Activated T-helper 1 cell treated with anti-CD3 and anti-CD28 coated beads, Interleukin-2, amount 50 U/mL, for 16 hours (primary cell): ENCODE results near the gene SLAMF7.

ENCODE experiments used
- DNase-seq, 2 donors: peaks; one replicate each; pipeline ENCODE4 v3.0.0-alpha.2; 2020; ENCODE audit warnings: low read depth in 1 of 2, low spot score in 1 of 2

The SLAMF7 gene

DNA sequence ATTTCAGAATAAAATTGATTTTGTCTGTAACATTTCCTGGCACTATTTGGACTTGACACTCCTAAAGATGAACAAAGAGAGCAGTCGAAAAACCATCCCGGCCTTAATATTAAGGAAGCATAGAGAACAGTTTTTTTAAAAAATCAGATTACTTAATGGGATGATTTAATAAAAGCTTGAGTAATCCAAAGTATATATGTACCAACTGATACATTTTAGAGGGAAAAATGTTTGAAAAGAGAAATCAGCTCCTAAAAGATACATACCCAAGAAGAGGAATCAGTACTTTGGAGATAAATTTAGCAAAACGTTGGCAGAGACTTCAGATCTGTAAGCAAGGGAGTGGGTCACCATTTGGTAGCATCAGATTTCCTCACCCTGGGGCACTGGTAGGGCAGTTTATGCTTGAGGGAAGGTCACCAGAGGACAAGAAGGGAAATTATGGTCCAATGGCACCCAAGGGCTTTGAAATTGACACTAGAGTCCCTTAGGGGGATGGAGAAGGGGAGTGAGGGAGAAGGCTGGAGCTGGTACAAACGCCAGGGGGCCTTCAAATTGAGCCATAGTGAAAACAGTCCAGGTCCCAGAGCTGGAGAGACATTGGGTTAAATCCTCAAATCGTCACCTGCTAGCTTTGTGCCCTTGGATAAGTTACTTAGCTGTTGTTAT, 5.9 kb downstream of the SLAMF7 start:
- no peak for DNase-seq

DNA sequence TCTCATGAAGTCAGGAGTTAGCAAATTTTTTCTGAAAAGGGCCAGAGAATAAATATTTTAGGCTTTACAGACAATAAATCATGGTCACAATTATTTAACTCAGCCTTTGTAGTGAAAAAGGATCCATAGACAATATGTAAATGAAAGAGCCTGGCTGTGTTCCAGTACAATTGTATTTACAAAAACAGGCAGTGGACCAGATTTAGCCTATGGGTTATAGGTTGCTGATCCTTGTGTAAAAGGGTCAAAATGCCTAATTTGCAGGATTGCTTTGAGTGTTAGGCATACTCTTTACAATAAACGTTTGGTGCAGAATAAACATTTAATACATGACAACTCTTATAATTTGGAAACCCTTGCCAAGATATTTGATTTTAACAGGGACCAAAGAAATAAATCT, 6.5 kb downstream of the SLAMF7 start:
- no peak for DNase-seq

DNA sequence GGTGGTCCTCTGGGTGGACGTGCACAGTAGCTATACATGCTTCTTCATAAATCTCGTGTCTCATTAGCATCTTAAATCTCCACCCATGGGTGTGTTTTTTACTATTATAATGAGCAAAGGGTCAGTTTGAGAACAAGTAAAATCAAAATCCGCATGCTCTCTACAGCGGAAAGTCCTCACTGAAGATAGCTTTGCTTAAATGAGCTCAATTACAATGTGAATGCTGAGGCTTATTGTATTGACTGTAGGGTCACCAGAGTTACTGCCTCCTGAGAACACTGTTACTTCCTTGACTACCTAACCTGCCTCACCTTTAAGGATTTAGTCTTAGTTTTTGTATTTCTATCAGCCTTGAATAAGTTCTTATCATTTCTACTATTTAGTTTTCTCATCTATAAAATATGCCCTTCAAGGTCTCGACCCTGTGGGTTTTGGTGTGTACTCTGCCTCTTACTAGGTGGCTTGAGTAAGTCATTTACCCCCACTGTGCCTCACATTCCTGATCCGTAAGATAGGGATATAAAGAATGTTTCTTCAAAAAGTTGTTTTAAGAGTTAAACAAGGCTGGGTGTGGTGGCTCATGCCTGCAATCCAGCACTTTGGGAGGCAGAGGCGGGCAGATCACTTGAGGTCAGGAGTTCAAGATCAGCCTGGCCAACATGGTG, 7.9 kb downstream of the SLAMF7 start:
- no peak for DNase-seq

DNA sequence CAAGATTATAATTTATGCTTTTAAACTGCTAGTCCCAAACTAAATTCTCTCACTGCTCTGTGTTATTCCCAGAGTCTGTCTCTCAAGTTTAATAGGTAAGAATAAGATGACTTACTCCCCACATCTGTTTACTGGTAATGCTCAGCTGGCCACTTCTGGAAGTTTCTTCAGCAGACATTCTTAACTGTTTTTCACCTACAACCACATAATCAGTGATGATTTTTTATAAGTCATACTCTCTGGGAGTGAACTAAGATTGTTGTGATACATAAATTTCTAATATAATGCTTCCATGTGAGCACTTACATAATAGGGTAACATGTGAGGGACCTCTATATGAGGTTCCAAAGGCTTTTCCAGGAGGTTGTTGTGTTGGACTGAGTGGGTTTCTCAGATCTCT, 8.7 kb downstream of the SLAMF7 start:
- DNase-seq = no peak

DNA sequence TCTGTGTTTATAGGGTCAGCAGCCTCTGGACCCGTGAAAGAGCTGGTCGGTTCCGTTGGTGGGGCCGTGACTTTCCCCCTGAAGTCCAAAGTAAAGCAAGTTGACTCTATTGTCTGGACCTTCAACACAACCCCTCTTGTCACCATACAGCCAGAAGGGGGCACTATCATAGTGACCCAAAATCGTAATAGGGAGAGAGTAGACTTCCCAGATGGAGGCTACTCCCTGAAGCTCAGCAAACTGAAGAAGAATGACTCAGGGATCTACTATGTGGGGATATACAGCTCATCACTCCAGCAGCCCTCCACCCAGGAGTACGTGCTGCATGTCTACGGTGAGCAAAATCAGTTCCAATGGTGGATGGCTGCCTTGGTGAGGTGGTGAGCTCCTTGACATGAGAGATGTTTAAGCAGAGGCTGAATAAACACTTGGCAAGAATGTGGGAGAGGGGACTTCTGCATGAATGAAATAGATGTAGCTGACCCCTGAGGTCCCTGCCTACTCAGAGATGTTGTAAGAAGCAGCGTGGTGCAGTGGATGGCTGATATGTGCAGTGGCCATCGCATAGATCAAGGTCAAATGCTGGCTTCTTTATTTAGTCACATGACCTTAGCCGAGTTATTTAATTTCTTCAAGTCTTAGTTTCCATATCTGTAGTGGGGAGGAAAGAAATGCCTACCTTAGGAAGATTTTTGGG, 9.3 kb downstream of the SLAMF7 start:
- DNase-seq = no peak

DNA sequence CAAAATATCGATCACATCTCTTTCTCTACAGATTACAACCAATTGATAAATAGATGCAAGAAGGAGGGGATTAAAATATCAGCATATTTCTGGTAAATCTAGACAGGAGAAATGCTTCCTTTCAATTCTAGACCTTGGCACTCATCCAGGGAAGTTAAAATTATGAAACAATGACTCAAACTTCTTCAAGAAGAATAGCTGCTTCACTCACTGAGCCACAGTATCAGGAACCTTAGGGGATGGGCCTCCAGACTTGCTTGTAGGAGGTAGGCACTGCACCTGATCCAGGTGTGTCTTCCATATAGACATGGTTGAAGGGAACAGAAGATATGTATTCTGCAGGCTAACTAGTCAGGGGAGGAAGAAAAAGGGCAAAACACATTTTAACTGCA, 9.8 kb downstream of the SLAMF7 start:
- DNase-seq = no peak

DNA sequence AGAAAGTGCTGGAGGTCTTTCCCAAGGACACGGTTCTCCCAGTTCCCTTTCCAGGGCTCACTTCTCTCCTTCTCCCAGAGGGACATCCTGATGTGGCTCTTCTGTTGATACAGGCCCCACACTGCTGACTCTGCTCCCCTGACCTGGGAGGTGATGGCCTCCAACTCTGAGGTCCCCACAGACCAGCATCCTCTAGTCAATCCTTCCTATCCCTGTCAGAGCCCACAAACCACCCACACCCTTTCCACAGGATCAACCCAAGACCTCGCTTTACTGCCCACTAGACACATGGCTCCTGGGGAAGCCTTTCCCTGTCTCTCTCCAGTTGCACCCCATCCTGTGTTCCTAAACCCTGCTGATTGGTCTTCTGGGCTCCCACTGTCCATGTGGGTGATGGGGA, 11.6 kb downstream of the SLAMF7 start:
- no peak for DNase-seq

DNA sequence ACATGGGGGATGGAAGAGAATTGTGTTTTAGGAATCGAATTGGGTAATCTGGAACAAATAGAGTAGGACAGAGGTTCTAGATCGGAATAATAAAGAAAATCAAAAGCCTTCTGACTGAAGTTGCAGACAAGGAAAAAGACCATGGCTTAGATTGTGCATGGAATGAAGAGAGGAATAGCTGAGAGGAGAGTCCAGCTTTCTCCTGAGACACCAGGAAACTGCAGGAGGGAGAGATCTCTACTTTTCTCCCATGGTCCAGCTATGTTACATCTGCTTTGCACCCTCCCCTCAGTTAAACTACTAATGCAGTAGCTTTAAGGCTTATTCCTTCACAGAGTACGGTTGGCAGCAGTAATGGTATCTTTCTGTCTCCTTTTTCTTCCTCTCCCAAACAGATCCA, 13.4 kb downstream of the SLAMF7 start:
- DNase-seq = no peak

DNA sequence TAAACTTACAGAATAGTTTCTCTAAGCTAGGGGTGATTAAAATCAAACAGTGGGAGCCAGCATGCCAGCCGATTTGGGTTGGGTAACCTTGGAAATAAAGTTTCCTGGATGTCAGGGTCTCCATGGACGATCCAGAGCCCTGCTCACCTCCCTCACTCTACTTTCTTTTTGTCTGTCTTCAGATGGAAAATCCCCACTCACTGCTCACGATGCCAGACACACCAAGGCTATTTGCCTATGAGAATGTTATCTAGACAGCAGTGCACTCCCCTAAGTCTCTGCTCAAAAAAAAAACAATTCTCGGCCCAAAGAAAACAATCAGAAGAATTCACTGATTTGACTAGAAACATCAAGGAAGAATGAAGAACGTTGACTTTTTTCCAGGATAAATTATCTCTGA, 13.9 kb downstream of the SLAMF7 start:
- DNase-seq = no peak

DNA sequence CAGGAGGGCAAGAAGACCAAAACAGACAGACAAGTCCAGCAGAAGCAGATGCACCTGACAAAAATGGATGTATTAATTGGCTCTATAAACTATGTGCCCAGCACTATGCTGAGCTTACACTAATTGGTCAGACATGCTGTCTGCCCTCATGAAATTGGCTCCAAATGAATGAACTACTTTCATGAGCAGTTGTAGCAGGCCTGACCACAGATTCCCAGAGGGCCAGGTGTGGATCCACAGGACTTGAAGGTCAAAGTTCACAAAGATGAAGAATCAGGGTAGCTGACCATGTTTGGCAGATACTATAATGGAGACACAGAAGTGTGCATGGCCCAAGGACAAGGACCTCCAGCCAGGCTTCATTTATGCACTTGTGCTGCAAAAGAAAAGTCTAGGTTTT, 14.5 kb downstream of the SLAMF7 start:
- no peak for DNase-seq

DNA sequence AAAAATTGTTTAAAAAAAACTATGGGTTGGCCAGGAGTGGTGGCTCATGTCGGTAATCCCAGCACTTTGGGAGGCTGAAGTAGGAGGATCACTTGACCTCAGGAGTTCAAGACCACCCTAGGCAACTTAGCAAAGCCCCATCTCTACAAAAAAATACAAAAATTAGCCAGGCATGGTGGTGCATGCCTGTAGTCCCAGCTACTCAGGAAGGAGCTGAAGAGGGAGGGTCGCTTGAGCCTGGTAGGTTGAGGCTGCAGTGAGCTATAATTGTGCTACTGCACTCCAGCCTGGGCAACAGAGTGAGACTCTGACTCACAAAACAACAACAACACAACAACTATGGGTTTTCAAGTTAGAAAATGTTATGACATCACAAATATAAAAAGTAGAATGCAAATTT, 16.4 kb downstream of the SLAMF7 start:
- DNase-seq = no peak

DNA sequence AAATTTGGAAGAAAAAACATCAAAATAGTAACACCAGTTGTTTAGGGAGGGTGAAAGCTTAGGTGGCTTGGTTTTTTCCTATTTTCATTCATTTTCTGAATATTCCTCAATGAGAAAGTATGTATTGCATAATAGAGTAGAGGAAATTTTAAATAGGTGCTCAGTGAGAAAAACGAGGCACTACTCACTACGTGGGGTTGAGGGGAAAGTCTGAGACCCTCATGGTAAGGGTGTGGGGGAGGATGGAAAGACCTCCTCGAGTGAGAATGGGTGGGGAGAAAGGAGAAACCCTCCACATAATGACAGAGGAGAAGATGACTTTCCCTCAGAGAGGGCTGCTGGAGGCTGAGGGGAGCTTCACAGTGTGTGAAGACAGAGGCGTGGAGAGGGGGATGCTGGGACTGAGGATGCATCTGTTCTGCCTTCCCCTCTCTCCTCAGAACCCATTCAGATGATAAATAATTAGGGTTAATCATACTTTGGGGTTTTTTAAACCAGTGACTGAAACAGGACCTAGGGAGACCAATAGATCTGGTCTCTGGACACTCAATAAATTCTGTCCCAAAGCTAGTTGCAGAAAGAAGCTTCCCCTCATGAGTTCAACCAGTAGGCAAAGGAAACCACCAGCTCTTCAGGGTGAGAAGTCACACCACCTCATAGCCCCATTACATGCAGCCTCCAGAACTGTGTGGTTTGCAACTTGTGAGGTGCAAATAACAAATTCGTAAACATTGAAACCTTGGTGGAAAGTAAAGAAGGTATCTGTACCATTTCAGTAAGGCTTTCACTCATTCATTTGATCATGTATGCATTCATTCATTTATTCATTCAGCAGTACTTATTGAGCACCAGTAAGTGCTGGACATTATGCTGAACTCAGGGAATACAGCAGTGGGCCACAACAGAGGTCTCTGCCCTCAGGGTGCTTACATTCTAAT, 17.1 kb downstream of the SLAMF7 start:
- DNase-seq = no peak

DNA sequence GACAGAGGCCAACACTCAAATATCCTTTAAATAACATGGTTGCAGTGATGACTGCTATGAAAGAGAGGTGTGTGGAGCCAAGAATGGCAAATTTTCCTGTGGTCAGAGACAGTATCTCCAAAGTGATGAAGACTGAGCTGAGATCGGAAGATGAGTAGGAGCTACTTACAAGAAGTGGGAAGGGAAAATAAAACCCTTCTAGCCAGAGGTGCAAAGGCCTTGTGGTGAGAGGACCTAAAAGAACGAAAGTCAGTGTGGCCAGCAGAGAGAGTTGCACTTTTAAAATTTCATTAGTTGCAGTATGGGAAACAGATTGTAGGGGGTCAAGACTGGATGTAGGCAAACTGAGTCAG, 17.8 kb downstream of the SLAMF7 start:
- DNase-seq = no peak

DNA sequence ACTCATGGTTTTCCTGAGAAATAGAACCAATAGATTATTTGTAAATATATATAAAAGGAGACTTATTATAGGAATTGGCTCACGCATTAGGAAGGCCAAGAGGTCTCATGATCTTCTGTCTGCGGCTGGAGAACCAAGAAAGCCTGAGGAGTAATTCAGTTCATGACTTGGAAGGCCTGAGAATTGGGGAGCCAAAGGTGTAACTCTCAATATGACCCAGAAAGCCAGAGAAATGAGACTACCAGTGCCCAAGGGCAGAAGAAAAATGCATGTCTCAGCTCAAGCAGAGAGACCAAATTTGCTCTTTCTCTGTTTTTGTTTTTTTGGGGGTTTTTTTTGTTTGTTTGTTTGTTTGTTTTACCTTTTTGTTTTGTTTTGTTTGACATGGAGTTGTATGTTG, 19.5 kb downstream of the SLAMF7 start:
- DNase-seq = no peak

DNA sequence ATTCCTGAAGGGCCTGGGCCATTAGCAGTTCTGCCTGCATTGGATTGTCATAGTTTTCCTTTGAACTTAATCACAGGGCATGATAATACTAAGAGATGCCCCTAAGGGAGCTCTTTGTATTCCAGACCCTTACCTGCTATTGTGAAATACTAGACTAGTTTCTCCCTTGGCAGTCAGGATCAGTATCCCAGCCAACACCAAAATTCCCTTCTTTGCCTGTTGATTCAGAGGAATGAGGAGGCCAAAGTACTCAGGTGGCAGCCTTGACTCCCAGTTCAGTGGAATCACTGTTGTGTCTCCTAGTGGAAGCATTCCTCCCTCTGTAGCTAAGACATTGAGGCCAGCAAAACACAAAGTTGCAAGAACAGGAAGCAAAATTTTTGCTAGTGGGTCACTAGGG, 20.7 kb downstream of the SLAMF7 start:
- no peak for DNase-seq

DNA sequence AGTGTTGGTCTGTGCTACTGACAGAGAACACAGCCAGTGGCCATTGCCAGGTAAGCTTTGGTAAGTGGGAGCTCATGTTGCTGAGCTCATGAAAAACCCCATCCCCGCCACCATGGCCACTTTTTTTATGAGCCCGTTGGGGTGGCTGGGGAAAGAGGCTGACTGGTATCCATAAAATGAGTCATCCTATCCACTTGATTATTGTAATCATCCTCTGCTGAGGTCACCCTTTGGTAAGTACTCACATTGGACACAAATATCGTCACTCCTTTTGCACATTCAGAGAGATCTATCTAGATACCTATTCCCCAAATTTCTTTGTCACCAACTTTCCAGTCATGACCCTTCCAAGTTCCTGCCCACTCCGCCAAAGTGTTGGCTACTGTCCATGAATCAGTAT, 22.0 kb downstream of the SLAMF7 start:
- DNase-seq = no peak

DNA sequence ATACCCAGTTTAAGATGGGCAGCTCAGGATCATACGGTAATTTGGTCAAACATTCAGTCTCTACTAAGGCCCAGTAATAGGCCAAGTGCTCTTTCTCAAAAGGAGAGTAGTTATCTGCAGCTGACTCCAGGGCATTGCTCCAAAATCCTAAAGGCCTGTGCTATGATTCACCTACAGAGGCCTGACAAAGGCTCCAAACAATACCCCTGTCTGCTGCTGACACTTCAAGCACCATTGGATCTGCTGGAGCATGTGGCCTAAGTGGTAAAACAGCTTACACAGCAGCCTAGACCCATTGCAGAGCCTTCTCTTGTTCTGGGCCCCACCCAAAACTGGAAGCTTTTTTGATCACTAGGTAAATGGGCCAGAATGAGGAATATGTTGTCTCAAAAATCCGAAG, 22.8 kb downstream of the SLAMF7 start:
- DNase-seq = no peak

DNA sequence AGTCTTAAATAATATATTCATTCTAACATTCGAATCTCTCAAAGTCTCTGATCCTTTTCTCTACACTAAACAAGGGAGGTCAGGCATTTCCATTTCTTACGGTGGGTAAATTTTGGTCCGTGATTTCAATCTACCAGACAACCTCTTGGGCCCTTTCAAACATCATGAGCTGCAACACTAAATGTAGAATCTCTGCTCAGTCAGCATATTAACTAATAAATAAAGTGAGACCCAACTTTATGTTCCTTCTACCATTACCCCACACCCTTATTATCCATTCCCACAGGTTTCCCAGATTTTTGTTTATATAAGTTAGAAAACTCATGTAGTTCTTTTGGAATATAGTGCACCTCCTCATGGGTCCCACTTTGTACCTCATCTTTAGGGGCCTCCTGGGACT, 24.9 kb downstream of the SLAMF7 start:
- no peak for DNase-seq

DNA sequence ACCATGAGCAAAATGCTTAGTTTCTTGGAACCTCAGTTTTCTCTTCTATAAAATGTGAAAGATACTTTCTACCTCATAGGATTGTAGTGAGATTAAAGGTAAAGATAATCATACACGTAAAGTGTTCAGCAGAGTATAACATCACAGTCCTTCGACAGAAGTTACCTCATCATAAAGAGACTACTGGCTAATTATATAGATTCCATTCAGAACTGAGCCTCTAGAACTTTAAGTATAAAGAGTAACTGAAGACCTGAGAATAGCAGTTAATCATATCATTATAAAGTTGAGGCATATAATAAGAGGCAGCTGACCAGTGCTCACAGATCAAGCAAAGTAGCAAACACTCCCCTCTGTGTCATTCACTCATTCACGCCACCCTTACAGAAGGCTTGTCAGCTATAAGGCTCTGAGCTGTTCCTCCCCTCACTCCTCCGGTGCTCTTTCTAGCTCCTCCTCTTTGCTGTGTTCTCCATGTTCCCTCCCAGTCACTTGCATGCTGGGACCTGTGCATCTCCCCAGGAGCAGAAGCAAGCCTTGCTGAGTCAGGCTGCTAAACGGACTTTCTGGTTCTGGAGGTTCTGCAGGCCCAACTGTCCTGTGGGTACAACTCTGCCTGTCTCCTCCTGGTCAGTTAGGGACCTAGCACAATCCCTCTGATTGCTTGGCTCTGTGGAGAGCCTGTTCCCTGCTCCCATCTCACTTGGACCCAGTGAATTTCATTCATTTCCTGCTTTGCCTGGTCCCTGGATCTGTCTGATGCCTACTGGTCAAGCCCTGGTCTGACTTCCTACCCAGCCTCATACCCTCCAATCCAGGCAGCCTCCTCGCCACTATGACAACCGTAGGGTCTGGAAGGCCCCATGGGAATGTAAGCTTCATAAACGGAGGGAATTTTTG, 28.6 kb downstream of the SLAMF7 start:
- no peak for DNase-seq

DNA sequence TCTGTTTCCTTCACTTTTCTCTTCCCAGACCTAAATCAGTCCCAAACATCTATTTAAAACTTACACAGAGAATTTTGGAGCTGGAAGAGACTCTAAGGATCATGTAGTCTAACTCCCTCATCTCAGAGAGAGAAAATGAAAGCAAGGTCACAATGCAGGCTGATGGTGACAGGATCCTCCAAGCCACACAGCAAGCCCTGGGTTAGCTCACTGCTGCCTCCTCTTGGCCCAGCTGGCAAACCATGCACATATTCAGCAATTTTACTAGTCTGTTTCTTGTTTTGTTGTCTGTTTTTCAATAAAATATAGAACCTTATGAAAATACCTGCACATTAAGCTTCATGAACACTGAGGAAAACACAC, 29.2 kb downstream of the SLAMF7 start:
- peak; percentile 62 to 69 for DNase-seq

DNA sequence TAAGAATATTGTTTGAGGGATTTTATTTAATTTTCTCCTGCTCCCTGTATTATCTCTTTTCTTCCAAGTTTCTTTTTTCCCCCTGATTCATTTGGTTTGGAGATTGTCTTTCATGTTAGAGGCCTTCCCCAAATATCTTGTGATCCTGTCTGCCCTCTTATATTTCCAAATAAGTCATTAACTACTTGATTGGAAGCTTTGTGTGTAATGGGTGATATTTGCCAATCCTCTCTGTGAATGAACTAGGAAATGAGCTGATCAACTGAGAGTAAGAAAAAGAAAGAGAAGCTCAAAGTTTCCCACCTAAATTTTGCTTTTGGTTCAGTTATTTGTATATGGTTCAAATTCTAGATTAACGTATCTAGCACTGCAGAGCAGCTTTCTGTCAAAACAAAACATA, 33.3 kb downstream of the SLAMF7 start:
- no peak for DNase-seq
